Peyer's patch (tissue), 4 donors: Measurements from ENCODE around the gene KDELR3. TPM values are rescaled to one million over a fixed set of nuclear protein-coding genes. Genes with fewer than 3 reads are reported as not detected.

Experiments used
- DNase-seq, 3 donors: peaks; one replicate each; pipeline ENCODE4 v3.0.0-alpha.2; 2017 to 2019
- H3K27ac ChIP-seq, 4 donors: fragments of 200-600 bp; sonication (generic); one replicate each; pipeline ENCODE4 v1.5.1; 2016 to 2019
- H3K27me3 ChIP-seq, 2 donors: fragments of 200-600 bp; sonication (generic); one replicate each; pipeline ENCODE4 v1.5.1; 2019
- H3K36me3 ChIP-seq, 3 donors: fragments of 200-600 bp; sonication (generic); one replicate each; pipeline ENCODE4 v1.5.1; 2016 to 2019
- H3K4me1 ChIP-seq, 4 donors: fragments of 200-600 bp; sonication (generic); one replicate each; pipeline ENCODE4 v1.5.1; 2016 to 2019
- H3K4me3 ChIP-seq, 4 donors: fragments of 200-600 bp; sonication (generic); 1 replicate in 3 of 4; 2 replicates in 1 of 4; pipeline ENCODE4 v1.5.1; 2016 to 2019; ENCODE audit warnings: mild to moderate bottlenecking in 1 of 4
- H3K9me3 ChIP-seq, 4 donors: fragments of 200-600 bp; sonication (generic); one replicate each; pipeline ENCODE4 v1.5.1; 2016 to 2019; ENCODE audit warnings: mild to moderate bottlenecking in 1 of 4
- CTCF ChIP-seq, 6 experiments: fragments of 450-650 bp in 4 of 6; fragments of 200-600 bp in 2 of 6; sonication (generic) in 1 of 6; IDR thresholded peaks; one replicate each; pipeline ENCODE4 v1.5.1; 2017 to 2019; ENCODE audit warnings: antibody characterized with exemption in 6 of 6, mild to moderate bottlenecking in 3 of 6, moderate library complexity in 1 of 6
- POLR2A ChIP-seq, 2 donors: fragments of 450-650 bp; IDR thresholded peaks; one replicate each; pipeline ENCODE4 v1.5.1; 2017; ENCODE audit warnings: antibody characterized with exemption in 2 of 2, mild to moderate bottlenecking in 2 of 2, moderate library complexity in 2 of 2
- total RNA-seq, 4 donors: library from RNA; depleted of rRNA; stranded (reverse); fragments of >200 nt; gene quantifications; one replicate each; pipeline ENCODE4 v1.1.0, GENCODE V29; 2016

The KDELR3 gene
- total RNA-seq, 4 donors from 2014 or later: 2.5 to 20.0 (median 16.6) TPM

GRCh38 chr22:38497869-38498268 is 30.0 kb downstream of the KDELR3 start:
- Histone ChIP-seq H3K4me1 (peaks cover 0 to 37% (median 6%) of the 10 kb centered on the region in 4 donors), H3K36me3 (peaks cover 0 to 93% (median 10%) of the 10 kb centered on the region in 3 donors), H3K27ac (no peak overlapping the region)

DNA sequence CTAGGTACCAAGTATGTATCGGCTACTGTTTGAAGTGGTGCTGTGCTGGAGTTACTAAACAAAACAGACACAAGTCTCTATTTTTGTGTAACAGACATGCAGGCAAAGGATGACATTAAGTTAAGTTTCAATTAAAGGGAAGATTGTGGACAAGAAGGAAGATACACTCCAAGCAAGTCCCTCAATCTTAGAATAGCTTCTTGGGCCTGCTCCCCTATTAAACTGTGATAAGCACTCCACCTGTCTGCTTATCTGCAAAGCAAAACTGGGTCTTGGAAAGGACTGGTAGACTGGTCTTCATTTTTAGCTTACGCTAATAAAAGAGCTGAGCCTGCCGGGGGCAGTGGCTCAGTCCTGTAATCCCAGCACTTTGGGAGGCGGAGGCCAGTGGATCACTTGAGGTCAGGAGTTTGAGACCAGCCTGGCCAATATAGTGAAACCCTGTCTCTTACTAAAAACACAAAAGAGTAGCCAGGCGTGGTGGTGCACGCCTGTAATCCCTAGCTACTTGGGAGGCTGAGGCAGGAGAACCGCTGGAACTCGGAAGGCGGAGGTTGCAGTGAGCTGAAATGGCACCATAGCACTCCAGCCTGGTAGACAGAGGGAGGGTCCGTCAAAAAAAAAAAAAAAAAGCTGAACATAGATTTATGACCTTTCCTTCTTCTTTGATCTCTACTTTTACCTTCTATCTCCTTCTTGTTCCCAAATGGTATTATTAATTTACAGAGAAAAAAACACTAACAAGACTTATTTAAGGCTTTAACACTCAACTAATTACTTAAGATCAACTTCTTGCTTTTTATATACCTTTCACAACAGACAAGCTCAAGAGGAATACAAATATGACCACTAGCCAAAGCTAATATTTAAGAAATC is 34.1 kb downstream of the KDELR3 start:
- Histone ChIP-seq H3K4me3 (peak overlapping the region in 2 of 4 donors; percentile 80 to 91), H3K9me3 (no peaks in the 10 kb centered on the region), H3K27ac (no peak overlapping the region), H3K27me3 (no peaks in the 10 kb centered on the region), H3K36me3 (peaks cover 0 to 51% (median 0%) of the 10 kb centered on the region in 3 donors), H3K4me1 (peaks cover 0 to 57% (median 13%) of the 10 kb centered on the region in 4 donors)
- DNase-seq: no peak
- TF ChIP-seq POLR2A (IDR thresholded peaks at IDR 0.05): no peak

More at GRCh38 chr22:38497869-38498268, 30.0 kb downstream of the KDELR3 start:
- no peak overlapping the region for H3K4me3 ChIP-seq
- H3K9me3 ChIP-seq: no peaks in the 10 kb centered on the region
- no peaks in the 10 kb centered on the region for H3K27me3 ChIP-seq
- DNase-seq: no peak
- no peak for TF ChIP-seq CTCF (IDR thresholded peaks at IDR 0.05)
- no peak for TF ChIP-seq POLR2A (IDR thresholded peaks at IDR 0.05)

- Histone ChIP-seq H3K36me3 (peaks cover 0 to 41% (median 0%) of the 10 kb centered on the region in 3 donors), H3K27ac (peak overlapping the region in 1 of 4 donors; percentile 99), H3K9me3 (no peaks in the 10 kb centered on the region), H3K4me3 (peak overlapping the region in 3 of 4 donors; percentile 80 to 91 (median 89)), H3K4me1 (peaks cover 0 to 60% (median 13%) of the 10 kb centered on the region in 4 donors), H3K27me3 (no peaks in the 10 kb centered on the region)
- TF ChIP-seq POLR2A (IDR thresholded peaks at IDR 0.05): no peak
- TF ChIP-seq CTCF (IDR thresholded peaks at IDR 0.05): no peak
- no peak for DNase-seq
These were observed 35.1 kb downstream of the KDELR3 start for GRCh38 chr22:38503021-38503420.

- H3K36me3 ChIP-seq: peaks cover 0 to 22% (median 0%) of the 10 kb centered on the region in 3 donors
- H3K27me3 ChIP-seq: no peaks in the 10 kb centered on the region
- H3K4me1 ChIP-seq: peaks cover 0 to 47% (median 13%) of the 10 kb centered on the region in 4 donors
- peak overlapping the region; percentile 97 to 99 (median 98) for H3K27ac ChIP-seq
- no peaks in the 10 kb centered on the region for H3K9me3 ChIP-seq
- TF ChIP-seq POLR2A (IDR thresholded peaks at IDR 0.05) (peak in 1 of 2 donors; percentile 24), CTCF (IDR thresholded peaks at IDR 0.05) (no peak)
- DNase-seq: peak; percentile 63 to 79 (median 65)
- peak overlapping the region; percentile 72 to 91 (median 84) for H3K4me3 ChIP-seq
These were observed 37.0 kb downstream of the KDELR3 start for GRCh38 chr22:38504731-38505540.

- TF ChIP-seq CTCF (IDR thresholded peaks at IDR 0.05): no peak
- TF ChIP-seq POLR2A (IDR thresholded peaks at IDR 0.05): peak; percentile 31 to 35
- H3K27ac ChIP-seq: peak overlapping the region; percentile 97 to 99 (median 98)
- peak; percentile 59 to 89 (median 83) for DNase-seq
- H3K4me1 ChIP-seq: peaks cover 0 to 42% (median 13%) of the 10 kb centered on the region in 4 donors
- H3K9me3 ChIP-seq: no peaks in the 10 kb centered on the region
- H3K36me3 ChIP-seq: peaks cover 0 to 15% (median 0%) of the 10 kb centered on the region in 3 donors
- H3K4me3 ChIP-seq: peak overlapping the region; percentile 72 to 91 (median 84)
- no peaks in the 10 kb centered on the region for H3K27me3 ChIP-seq
These were observed 37.7 kb downstream of the KDELR3 start for GRCh38 chr22:38505541-38506117.
